GM12874 (cell line): ENCODE measurements around the gene DUOX2.

Experiments
- TF ChIP-seq, protein P1 (sequence below): IDR thresholded peaks from 2 replicates; pipeline ENCODE4 v1.5.1; 2011; ENCODE audit warnings: low read depth, mild to moderate bottlenecking, control low read depth, low read length, moderate library complexity; ENCODE audit not compliant: insufficient read depth

DUOX2 gene

DNA sequence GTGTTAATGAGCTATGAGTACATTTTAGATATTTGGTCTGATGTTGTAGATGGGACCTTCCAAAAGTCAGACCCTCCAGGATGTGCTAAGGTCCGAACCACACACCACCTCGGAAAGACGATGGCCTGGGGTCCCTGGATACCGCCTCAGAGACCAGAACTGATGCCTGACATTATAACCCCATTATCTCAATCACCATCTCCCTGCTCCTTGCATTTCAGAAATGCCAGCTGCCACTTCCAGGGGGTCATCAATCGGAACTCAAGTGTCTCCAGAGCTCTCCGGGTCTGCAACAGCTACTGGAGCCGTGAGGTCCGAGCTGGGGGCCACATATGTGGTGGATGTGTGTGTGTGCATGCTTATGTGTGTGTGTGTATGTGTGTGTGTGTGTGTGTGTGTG, 23.7 kb upstream of the DUOX2 start:
- TF ChIP-seq, protein P1, sequence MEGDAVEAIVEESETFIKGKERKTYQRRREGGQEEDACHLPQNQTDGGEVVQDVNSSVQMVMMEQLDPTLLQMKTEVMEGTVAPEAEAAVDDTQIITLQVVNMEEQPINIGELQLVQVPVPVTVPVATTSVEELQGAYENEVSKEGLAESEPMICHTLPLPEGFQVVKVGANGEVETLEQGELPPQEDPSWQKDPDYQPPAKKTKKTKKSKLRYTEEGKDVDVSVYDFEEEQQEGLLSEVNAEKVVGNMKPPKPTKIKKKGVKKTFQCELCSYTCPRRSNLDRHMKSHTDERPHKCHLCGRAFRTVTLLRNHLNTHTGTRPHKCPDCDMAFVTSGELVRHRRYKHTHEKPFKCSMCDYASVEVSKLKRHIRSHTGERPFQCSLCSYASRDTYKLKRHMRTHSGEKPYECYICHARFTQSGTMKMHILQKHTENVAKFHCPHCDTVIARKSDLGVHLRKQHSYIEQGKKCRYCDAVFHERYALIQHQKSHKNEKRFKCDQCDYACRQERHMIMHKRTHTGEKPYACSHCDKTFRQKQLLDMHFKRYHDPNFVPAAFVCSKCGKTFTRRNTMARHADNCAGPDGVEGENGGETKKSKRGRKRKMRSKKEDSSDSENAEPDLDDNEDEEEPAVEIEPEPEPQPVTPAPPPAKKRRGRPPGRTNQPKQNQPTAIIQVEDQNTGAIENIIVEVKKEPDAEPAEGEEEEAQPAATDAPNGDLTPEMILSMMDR: no peak

DNA sequence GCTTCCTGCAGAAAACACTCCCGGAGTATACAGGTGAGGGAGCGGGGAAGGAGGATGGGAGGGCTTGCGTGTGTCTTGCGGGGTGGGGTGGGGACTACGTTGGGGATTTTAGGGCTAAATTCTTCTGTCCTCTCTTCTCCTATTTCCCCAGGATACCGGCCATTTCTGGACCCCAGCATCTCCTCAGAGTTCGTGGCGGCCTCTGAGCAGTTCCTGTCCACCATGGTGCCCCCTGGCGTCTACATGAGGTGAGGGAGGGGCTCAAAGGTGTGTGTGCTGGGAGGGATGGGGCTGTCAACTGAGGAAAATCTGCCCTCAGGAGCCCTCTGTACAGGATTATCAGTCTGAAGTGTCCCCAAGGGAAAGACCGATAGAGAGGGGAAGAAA, 22.4 kb upstream of the DUOX2 start:
- TF ChIP-seq, protein P1: peak; percentile 34; the same call in 1 of the 2 replicates

DNA sequence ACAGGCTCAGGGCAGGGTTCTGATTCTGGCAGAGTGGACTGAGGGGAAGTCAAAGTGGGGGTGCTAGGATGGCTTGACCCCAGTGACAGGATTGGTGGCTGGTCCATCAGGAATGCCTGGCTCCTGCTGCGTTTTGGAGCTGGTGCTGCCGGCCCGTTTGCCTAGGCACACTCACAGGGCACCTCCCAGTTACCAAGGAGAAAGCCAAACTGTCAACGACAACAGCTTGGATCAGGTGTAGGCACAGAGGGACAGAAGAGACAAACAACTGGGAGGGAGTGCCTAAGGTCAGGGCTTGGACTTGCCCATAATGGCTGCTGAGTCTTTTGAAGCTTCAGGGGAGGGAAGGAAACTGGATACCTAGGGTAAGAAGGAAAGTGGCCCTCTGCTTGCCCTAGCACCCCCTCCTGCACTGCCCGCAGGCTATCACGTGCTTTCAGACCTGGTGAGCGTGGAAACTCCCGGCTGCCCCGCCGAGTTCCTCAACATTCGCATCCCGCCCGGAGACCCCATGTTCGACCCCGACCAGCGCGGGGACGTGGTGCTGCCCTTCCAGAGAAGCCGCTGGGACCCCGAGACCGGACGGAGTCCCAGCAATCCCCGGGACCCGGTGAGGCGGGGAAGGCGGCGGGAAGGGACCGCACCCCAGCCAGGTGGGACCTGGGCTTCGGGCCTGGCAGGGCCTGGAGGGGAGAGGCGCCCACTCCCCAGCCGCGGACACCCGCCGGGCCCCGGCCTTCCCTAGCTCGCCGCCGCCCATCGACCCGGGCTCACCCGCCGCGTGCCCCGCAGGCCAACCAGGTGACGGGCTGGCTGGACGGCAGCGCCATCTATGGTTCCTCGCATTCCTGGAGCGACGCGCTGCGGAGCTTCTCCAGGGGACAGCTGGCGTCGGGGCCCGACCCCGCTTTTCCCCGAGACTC, 21.0 kb upstream of the DUOX2 start:
- TF ChIP-seq, protein P1: no peak

DNA sequence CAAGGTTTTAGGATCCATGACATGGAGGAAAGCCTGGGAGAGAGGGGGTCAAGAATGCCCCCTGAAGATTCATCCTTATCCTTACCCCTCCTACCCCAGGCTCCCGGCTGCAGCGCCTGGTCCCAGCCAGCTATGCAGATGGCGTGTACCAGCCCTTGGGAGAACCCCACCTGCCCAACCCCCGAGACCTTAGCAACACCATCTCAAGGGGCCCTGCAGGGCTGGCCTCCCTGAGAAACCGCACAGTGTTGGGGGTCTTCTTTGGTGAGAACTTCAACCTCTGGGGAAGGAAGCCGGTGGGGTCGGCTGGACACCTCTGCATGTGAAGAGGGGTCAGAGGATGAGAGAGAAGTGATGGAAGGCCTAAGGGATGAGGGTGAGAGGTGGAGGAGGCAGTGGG, 20.1 kb upstream of the DUOX2 start:
- TF ChIP-seq, protein P1: no peak

DNA sequence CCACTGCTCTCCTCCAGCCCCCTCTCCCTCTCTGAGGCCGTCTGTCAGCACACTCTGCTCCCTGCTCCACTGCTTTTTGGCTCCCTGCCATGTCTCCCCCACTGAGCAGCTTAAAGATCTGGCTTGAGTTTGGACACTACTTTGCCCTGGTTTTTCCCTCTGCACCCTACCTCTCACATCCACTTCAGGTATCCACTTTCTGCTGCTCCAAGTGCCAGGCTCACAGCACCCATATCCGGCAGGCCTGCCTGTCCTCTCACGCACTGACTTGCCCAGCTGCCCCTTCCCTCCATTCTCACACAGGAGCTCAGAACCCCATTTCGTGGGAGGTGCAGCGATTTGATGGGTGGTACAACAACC, 19.6 kb upstream of the DUOX2 start:
- TF ChIP-seq, protein P1: no peak

DNA sequence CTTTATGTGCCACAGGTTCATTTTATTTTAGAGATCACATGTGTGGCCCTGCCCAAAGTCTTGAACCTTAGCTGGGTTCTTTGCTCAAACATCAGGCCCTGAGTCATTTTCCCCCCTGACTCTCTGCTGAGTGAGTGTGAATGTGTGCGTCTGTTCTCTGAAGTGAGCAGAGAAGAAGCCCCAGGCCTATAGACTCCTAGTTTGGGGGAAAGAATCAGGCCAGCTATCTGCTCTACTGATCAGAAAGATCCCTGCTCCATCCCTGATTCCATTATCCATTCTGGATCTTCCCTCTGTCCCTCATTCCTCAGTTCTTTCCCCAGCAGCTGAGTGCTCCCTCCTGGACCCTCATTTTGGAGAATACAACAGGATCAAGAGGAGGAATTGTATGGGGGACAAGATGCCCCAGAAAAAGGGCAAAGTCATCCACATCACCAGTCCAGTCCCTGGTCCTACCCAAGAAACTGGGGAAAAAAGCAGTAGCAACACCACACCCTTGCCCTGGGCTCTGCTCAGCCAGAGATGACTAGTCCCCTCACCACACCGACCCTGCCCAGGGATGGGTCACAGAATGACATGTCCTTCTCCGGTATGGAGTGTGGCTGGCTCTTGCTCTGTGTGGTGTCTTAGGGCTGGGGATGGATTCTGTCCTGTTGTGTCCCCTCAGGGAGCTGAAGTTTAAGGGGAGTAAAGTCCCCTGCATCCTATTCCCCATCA, 19.0 kb upstream of the DUOX2 start:
- TF ChIP-seq, protein P1: no peak

- TF ChIP-seq, protein P1: no peak
Measured at GRCh38 chr15:45131510-45131909, 17.5 kb upstream of the DUOX2 start.
